ENCODE data around the gene ZNF444.
"Not testable (repeated sequence)": the region's sequence is repeated elsewhere in the genome, so short reads cannot be mapped to it uniquely, and the experiment has no call there.

Gene ZNF444

GRCh38 chr19:56103027-56103614 is 38.0 kb upstream of the ZNF444 start:
- no peak overlapping the region for H3K4me3 ChIP-seq (ENCODE audit: control insufficient read depth, low read depth, low read length)
- no peak for DNase-seq (ENCODE audit: low read depth)
- TF ChIP-seq CTCF (IDR thresholded peaks at IDR 0.05; ENCODE audit: control insufficient read depth, insufficient read depth, low read depth, low read length, missing control alignments): no peak

GRCh38 chr19:56104423-56104822 is 36.7 kb upstream of the ZNF444 start:
- TF ChIP-seq CTCF (IDR thresholded peaks at IDR 0.05; ENCODE audit: control insufficient read depth, insufficient read depth, low read depth, low read length, missing control alignments): no peak
- H3K4me3 ChIP-seq (ENCODE audit: control insufficient read depth, low read depth, low read length): no peak overlapping the region
- no peak for DNase-seq (ENCODE audit: low read depth)

GRCh38 chr19:56105090-56105701 is 35.9 kb upstream of the ZNF444 start:
- no peak overlapping the region for H3K4me3 ChIP-seq (ENCODE audit: control insufficient read depth, low read depth, low read length)
- peak; percentile 55 for TF ChIP-seq CTCF (IDR thresholded peaks at IDR 0.05; ENCODE audit: control insufficient read depth, insufficient read depth, low read depth, low read length, missing control alignments)
- DNase-seq (ENCODE audit: low read depth): no peak

GRCh38 chr19:56105831-56106396 is 35.2 kb upstream of the ZNF444 start:
- not testable (repeated sequence) for DNase-seq (ENCODE audit: low read depth); H3K4me3 ChIP-seq (ENCODE audit: control insufficient read depth, low read depth, low read length)

GRCh38 chr19:56106397-56106849 is 34.7 kb upstream of the ZNF444 start:
- DNase-seq (ENCODE audit: low read depth): no peak
- TF ChIP-seq CTCF (IDR thresholded peaks at IDR 0.05; ENCODE audit: control insufficient read depth, insufficient read depth, low read depth, low read length, missing control alignments): no peak
- no peak overlapping the region for H3K4me3 ChIP-seq (ENCODE audit: control insufficient read depth, low read depth, low read length)

- H3K4me3 ChIP-seq (ENCODE audit: control insufficient read depth, low read depth, low read length): no peak overlapping the region
- TF ChIP-seq CTCF (IDR thresholded peaks at IDR 0.05; ENCODE audit: control insufficient read depth, insufficient read depth, low read depth, low read length, missing control alignments): no peak
- no peak for DNase-seq (ENCODE audit: low read depth)
These were observed 34.1 kb upstream of the ZNF444 start for GRCh38 chr19:56106993-56107392.

- no peak for DNase-seq (ENCODE audit: low read depth)
- no peak for TF ChIP-seq CTCF (IDR thresholded peaks at IDR 0.05; ENCODE audit: control insufficient read depth, insufficient read depth, low read depth, low read length, missing control alignments)
- no peak overlapping the region for H3K4me3 ChIP-seq (ENCODE audit: control insufficient read depth, low read depth, low read length)
These were observed 33.3 kb upstream of the ZNF444 start for GRCh38 chr19:56107626-56108351.

All from AG09309 (cell line).